Right cardiac atrium (tissue), 5 donors: ENCODE data around the gene CFAP65. TPM values are rescaled to one million over a fixed set of nuclear protein-coding genes. Genes with fewer than 3 reads are reported as not detected.
A peak's percentile ranks its signal among the peaks of the same experiment; 100 is the strongest.

Experiments used
- ATAC-seq, 2 donors: fragments of 200-7000 bp; cut with Tn5 transposase; one replicate each; pipeline versions ENCODE4 v1.8.0 to v1.9.1; 2020; ENCODE audit warnings: moderate library complexity in 2 of 2, mild to moderate bottlenecking in 1 of 2
- DNase-seq, 3 donors: peaks; one replicate each; pipeline ENCODE4 v3.0.0-alpha.2; 2020
- H3K27ac ChIP-seq: one replicate; pipeline ENCODE4 v1.5.1; 2013; ENCODE audit warnings: mild to moderate bottlenecking, low read length, control low read depth, moderate library complexity
- H3K27me3 ChIP-seq: one replicate; pipeline ENCODE4 v1.6.1; 2013; ENCODE audit not compliant: control insufficient read depth, insufficient read depth
- H3K4me1 ChIP-seq: one replicate; pipeline ENCODE4 v1.6.1; 2013; ENCODE audit warnings: low read length; ENCODE audit not compliant: control insufficient read depth, insufficient read depth
- H3K4me3 ChIP-seq: one replicate; pipeline ENCODE4 v1.5.1; 2013; ENCODE audit warnings: low read length, control low read depth
- H3K9me3 ChIP-seq: one replicate; pipeline ENCODE4 v1.6.1; 2013; ENCODE audit warnings: low read length; ENCODE audit not compliant: control insufficient read depth
- WGBS: extraction: QIAGEN DNeasy Blood & Tissue Kit; methylation state at CpG from one replicate; pipeline ENCODE4 v1.1.7; 2013; 5-methylcytosine and 5-hydroxymethylcytosine counted together
- intact Hi-C, 4 donors: fragments of 100-400 bp; cut with DNase I; formaldehyde crosslinking; loops; one replicate each; pipeline versions ENCODE4 v1.11.0 to v1.14.0; 2022 to 2023
- polyA plus RNA-seq: library from polyadenylated mRNA; stranded (reverse); fragments of 200-250 nt; gene quantifications from one replicate; pipeline ENCODE4 v1.2.3, GENCODE V29; 2013
- total RNA-seq, 4 donors: library from RNA; stranded (reverse); fragmentation: NEBNext Ultra II Directional; extraction: Animal tissue kit (Norgen Biotek cat#: 25700); gene quantifications; one replicate each; pipeline ENCODE4 v1.2.1, GENCODE V29; 2021
- donor health status: healthy with polysubstance abuse.
- donor health status: DM: no; HTN: yes; CAD: no.
- donor health status: DM: no; HTN: no; CAD: no.
- donor health status: DM: no; HTN: yes; CAD: no; lungs with severe emphysema.
- donor health status: DM: yes; HTN: yes; CAD: no.

The CFAP65 gene
- total and polyA plus RNA-seq, 5 donors: not detected

GRCh38 chr2:219021591-219021990, 19.7 kb downstream of the CFAP65 start:
- WGBS: 84% methylated on average over 9 of the region's 9 CpGs
- no peaks in the 10 kb centered on the region for H3K27me3 ChIP-seq
- no peak for ATAC-seq
- H3K27ac ChIP-seq: no peak overlapping the region
- H3K4me3 ChIP-seq: no peak overlapping the region
- no peaks in the 10 kb centered on the region for H3K4me1 ChIP-seq
- intact Hi-C loops: no loop called here
- no peaks in the 10 kb centered on the region for H3K9me3 ChIP-seq
- no peak for DNase-seq

- ATAC-seq (peak in 1 of 2 donors; percentile 7), DNase-seq (no peak)
- intact Hi-C loops: no loop called here
- Histone ChIP-seq H3K4me1 (no peaks in the 10 kb centered on the region), H3K9me3 (no peaks in the 10 kb centered on the region), H3K27me3 (no peaks in the 10 kb centered on the region), H3K27ac (no peak overlapping the region), H3K4me3 (no peak overlapping the region)
- whole genome bisulfite sequencing: 62% methylated on average over 11 of the region's 11 CpGs
Measured at GRCh38 chr2:219020604-219021365, 20.5 kb downstream of the CFAP65 start.

GRCh38 chr2:219019436-219019835, 21.9 kb downstream of the CFAP65 start:
- no peak for ATAC-seq
- Histone ChIP-seq H3K4me1 (no peaks in the 10 kb centered on the region), H3K27ac (no peak overlapping the region), H3K9me3 (no peaks in the 10 kb centered on the region), H3K4me3 (no peak overlapping the region), H3K27me3 (no peaks in the 10 kb centered on the region)
- no peak for DNase-seq
- WGBS: 82% methylated on average over 6 of the region's 6 CpGs
- intact Hi-C loops: no loop called here

GRCh38 chr2:219018726-219019125, 22.6 kb downstream of the CFAP65 start:
- Histone ChIP-seq H3K4me3 (no peak overlapping the region), H3K4me1 (no peaks in the 10 kb centered on the region), H3K27me3 (no peaks in the 10 kb centered on the region), H3K27ac (no peak overlapping the region), H3K9me3 (no peaks in the 10 kb centered on the region)
- WGBS: 86% methylated on average over 10 of the region's 10 CpGs
- DNase-seq: no peak
- no peak for ATAC-seq
- intact Hi-C loops: no loop called here

- WGBS: 77% methylated on average over 7 of the region's 7 CpGs
- Histone ChIP-seq H3K9me3 (no peaks in the 10 kb centered on the region), H3K27ac (no peak overlapping the region), H3K4me3 (no peak overlapping the region), H3K27me3 (no peaks in the 10 kb centered on the region), H3K4me1 (no peaks in the 10 kb centered on the region)
- intact Hi-C loops: no loop called here
- ATAC-seq (no peak), DNase-seq (no peak)
Measured at GRCh38 chr2:219018286-219018685, 23.0 kb downstream of the CFAP65 start.

GRCh38 chr2:219017201-219017931, 23.9 kb downstream of the CFAP65 start:
- H3K27me3 ChIP-seq: no peaks in the 10 kb centered on the region
- no peak overlapping the region for H3K4me3 ChIP-seq
- H3K9me3 ChIP-seq: no peaks in the 10 kb centered on the region
- intact Hi-C loops: no loop called here
- WGBS: 63% methylated on average over 14 of the region's 14 CpGs
- no peak overlapping the region for H3K27ac ChIP-seq
- no peaks in the 10 kb centered on the region for H3K4me1 ChIP-seq
- ATAC-seq: no peak
- DNase-seq: no peak

- no peaks in the 10 kb centered on the region for H3K9me3 ChIP-seq
- intact Hi-C loops: no loop called here
- DNase-seq: no peak
- 90% methylated on average over 11 of the region's 11 CpGs for WGBS
- H3K27ac ChIP-seq: no peak overlapping the region
- H3K4me1 ChIP-seq: no peaks in the 10 kb centered on the region
- ATAC-seq: no peak
- no peaks in the 10 kb centered on the region for H3K27me3 ChIP-seq
- no peak overlapping the region for H3K4me3 ChIP-seq
Measured at GRCh38 chr2:219016721-219017120, 24.6 kb downstream of the CFAP65 start.

GRCh38 chr2:219010873-219011272, 30.4 kb downstream of the CFAP65 start:
- 82% methylated on average over 5 of the region's 5 CpGs for WGBS
- no peak for DNase-seq
- Histone ChIP-seq H3K27ac (no peak overlapping the region), H3K9me3 (no peaks in the 10 kb centered on the region), H3K4me1 (no peaks in the 10 kb centered on the region), H3K4me3 (no peak overlapping the region), H3K27me3 (no peaks in the 10 kb centered on the region)
- no peak for ATAC-seq
- intact Hi-C loops: no loop called here

- ATAC-seq (peak; percentile 29 to 51), DNase-seq (no peak)
- 47% methylated on average over 6 of the region's 6 CpGs for WGBS
- Histone ChIP-seq H3K9me3 (no peaks in the 10 kb centered on the region), H3K27ac (no peak overlapping the region), H3K4me3 (no peak overlapping the region), H3K4me1 (no peaks in the 10 kb centered on the region), H3K27me3 (no peaks in the 10 kb centered on the region)
- intact Hi-C loops: no loop called here
Measured at GRCh38 chr2:219010162-219010756, 31.1 kb downstream of the CFAP65 start.

GRCh38 chr2:219009294-219009693, 32.0 kb downstream of the CFAP65 start:
- Histone ChIP-seq H3K27me3 (no peaks in the 10 kb centered on the region), H3K9me3 (no peaks in the 10 kb centered on the region), H3K4me3 (no peak overlapping the region), H3K4me1 (no peaks in the 10 kb centered on the region), H3K27ac (no peak overlapping the region)
- DNase-seq (no peak), ATAC-seq (no peak)
- 68% methylated on average over 2 of the region's 2 CpGs for WGBS
- intact Hi-C loops: no loop called here

- ATAC-seq: no peak
- Histone ChIP-seq H3K4me3 (no peak overlapping the region), H3K27me3 (no peaks in the 10 kb centered on the region), H3K27ac (no peak overlapping the region), H3K9me3 (no peaks in the 10 kb centered on the region), H3K4me1 (peaks cover 2% of the 10 kb centered on the region)
- intact Hi-C loops: no loop called here
- WGBS: 89% methylated on average over 3 of the region's 3 CpGs
- no peak for DNase-seq
Measured at GRCh38 chr2:219003979-219004378, 37.3 kb downstream of the CFAP65 start.
